ENCODE data around the gene CABP2. TPM values are rescaled to one million over a fixed set of nuclear protein-coding genes. Genes with fewer than 3 reads are reported as not detected.
"Not testable (repeated sequence)": the region's sequence is repeated elsewhere in the genome, so short reads cannot be mapped to it uniquely, and the experiment has no call there.

CABP2 gene
- total RNA-seq, 1 donor from 2014 or later: not detected

DNA sequence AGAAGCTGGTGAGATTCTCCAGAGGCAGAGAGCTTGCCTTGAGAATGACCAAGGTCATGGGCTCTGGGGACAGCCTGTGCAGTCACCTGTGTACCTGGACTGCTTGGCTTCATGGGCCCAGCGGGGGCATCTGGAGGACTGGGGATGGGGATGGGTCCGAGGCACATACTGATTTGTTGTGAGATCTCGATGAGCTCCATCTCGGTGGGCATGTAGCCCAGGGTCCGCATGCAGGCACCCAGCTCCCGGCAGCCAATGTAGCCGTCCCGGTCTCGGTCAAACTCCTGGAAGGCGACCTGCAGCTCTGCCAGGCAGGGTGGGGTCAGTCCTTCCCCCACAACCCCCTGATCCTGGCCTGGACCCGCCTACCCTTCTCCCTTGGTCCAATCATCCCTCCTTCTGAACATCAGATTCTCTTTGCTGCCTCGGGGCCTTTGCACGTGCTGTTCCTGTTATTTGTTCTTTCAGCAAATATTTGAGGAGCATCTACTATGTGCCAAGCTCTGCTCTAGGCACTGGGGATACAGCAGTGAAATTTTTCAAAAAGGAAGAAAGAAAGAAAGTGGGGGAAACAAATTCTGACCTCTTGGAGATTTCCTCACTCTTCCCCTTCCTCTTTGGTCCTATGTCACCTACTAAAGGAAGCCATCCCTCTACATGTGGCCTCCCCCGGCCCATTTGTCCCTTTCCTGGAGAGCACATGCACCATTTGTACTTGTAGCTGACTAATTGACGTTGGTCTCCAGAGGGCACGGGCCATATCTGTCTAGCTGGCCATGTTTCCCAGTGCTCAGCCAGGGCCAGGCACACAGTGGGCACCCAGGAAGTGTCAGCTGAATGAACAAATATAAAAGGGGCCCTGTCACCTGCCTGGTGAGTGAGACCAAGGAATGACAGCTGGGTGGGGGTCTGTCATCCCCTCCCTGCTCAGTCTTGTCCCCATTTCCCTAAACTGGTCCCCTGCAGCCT lies 2.1 kb downstream of the CABP2 start:
- Histone ChIP-seq H3K27me3 (ENCODE audit: low read depth) (no peaks in the 10 kb centered on the region), H3K4me3 (no peak overlapping the region), H3K9me3 (no peaks in the 10 kb centered on the region), H3K4me1 (no peaks in the 10 kb centered on the region), H3K36me3 (no peaks in the 10 kb centered on the region), H3K27ac (no peak overlapping the region)
- TF ChIP-seq, protein P1, sequence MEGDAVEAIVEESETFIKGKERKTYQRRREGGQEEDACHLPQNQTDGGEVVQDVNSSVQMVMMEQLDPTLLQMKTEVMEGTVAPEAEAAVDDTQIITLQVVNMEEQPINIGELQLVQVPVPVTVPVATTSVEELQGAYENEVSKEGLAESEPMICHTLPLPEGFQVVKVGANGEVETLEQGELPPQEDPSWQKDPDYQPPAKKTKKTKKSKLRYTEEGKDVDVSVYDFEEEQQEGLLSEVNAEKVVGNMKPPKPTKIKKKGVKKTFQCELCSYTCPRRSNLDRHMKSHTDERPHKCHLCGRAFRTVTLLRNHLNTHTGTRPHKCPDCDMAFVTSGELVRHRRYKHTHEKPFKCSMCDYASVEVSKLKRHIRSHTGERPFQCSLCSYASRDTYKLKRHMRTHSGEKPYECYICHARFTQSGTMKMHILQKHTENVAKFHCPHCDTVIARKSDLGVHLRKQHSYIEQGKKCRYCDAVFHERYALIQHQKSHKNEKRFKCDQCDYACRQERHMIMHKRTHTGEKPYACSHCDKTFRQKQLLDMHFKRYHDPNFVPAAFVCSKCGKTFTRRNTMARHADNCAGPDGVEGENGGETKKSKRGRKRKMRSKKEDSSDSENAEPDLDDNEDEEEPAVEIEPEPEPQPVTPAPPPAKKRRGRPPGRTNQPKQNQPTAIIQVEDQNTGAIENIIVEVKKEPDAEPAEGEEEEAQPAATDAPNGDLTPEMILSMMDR (IDR thresholded peaks at IDR 0.05): no peak
- ATAC-seq (no peak), DNase-seq (no peak)
- intact Hi-C loops (cut with DNase I): no loop called here

DNA sequence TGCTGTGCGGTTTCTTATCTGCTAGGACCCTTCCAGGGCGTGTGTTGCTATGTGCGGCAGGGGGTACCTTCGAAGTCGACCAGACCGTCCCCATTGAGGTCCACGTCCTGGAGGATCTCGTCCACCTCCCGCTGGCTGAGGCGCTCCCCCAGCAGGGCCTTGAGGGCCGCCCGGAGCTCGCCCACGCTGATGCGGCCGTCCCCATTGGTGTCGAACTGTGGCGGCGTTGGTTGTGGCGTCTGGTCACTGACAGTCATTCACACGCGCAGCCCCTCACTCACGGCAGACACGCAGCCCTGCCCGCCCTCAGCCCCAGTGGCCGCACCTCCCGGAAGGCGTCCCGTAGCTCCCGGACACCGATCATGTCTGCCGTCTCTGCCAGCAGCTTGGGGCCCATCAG lies 3.5 kb downstream of the CABP2 start:
- Histone ChIP-seq H3K27ac (no peak overlapping the region), H3K9me3 (no peaks in the 10 kb centered on the region), H3K4me3 (no peak overlapping the region), H3K4me1 (no peaks in the 10 kb centered on the region), H3K36me3 (no peaks in the 10 kb centered on the region), H3K27me3 (ENCODE audit: low read depth) (no peaks in the 10 kb centered on the region)
- no peak for ATAC-seq
- TF ChIP-seq, protein P1 (IDR thresholded peaks at IDR 0.05): no peak
- no peak for DNase-seq
- intact Hi-C loops (cut with DNase I): no loop called here

DNA sequence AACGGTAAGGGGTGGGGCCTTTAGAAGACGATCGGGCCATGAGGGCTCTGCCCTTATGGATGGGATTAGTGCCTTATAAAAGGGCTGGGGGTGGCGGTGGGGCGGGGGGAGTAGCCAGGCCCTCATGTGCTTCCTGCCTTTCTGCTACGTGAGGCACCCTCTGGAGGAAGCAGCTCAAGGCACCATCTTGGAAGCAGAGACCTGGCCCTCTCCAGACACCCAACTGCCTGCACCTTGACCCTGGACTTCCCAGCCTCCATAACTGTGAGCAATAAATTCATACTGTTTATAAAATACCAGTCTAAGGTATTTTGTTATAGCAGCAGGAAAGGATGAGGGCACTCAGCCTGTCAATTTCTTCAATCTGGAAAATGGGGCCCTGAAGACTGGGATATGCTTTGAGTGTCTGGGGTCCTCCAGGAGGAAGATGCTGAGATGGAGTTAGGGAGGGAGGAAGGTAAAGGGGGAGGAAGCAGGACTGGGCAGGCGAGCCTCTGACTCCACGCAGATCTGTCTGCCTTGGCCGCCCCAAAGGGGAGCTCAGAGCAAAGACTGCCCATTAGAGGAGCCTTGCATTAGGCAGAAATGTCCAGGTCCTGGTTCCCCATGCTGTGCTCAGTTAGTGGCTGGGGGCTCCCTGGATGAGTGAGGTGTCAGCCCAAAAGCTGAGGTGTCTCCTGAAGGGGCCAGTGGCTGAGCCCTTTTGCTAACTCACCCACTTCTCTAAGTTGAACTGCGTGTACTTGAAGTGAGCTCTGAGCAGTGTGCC lies 5.3 kb downstream of the CABP2 start:
- no peak overlapping the region for H3K4me3 ChIP-seq
- H3K27me3 ChIP-seq (ENCODE audit: low read depth): no peaks in the 10 kb centered on the region
- H3K36me3 ChIP-seq: no peaks in the 10 kb centered on the region
- TF ChIP-seq, protein P1 (IDR thresholded peaks at IDR 0.05): no peak
- H3K27ac ChIP-seq: no peak overlapping the region
- ATAC-seq (no peak), DNase-seq (no peak)
- no peaks in the 10 kb centered on the region for H3K4me1 ChIP-seq
- intact Hi-C loops (cut with DNase I): no loop called here
- no peaks in the 10 kb centered on the region for H3K9me3 ChIP-seq

DNA sequence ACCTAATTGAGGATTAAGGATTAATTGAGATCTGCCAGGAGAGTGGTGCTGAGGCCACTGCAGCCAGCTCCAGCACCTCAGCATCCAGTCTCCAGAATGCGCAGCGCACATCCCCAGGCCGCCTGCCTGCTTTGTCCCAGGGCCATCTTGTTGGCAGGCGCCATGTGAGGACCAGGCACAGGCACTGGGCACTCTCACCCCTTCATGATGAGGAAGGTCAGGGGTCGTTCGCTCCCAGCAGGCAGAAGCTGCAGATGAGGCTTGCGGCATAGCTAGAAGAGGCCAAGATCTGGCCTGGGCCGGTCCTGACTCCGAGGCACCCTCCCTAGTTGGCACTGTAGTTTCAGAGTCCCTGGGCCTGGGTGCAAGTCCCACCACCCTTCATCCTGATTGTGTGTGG lies 6.4 kb downstream of the CABP2 start:
- no peaks in the 10 kb centered on the region for H3K27me3 ChIP-seq (ENCODE audit: low read depth)
- H3K27ac ChIP-seq: no peak overlapping the region
- no peaks in the 10 kb centered on the region for H3K36me3 ChIP-seq
- intact Hi-C loops (cut with DNase I): no loop called here
- H3K4me1 ChIP-seq: no peaks in the 10 kb centered on the region
- no peak overlapping the region for H3K4me3 ChIP-seq
- no peaks in the 10 kb centered on the region for H3K9me3 ChIP-seq
- no peak for DNase-seq
- no peak for ATAC-seq
- TF ChIP-seq, protein P1 (IDR thresholded peaks at IDR 0.05): no peak

DNA sequence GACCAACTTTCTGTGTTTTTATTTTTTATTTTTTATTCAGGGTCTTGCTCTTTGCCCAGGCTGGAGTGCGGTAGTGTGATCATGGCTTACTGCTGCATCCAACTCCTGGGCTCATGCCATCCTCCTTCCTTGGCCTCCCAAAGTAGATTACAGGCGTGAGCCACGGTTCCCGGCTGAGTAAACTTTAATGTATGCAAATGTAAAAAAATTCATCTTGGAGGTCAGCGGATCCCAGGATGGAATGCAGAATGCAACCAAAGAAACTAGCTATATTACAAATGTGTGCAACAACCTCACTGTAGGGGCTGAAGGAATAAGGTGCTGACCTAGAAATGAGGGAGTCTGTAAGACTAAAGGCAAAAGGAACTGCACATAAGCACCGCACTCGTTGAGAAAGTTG lies 9.1 kb downstream of the CABP2 start:
- ATAC-seq (no peak), DNase-seq (no peak)
- H3K4me1 ChIP-seq: peaks cover under 1% of the 10 kb centered on the region
- H3K36me3 ChIP-seq: no peaks in the 10 kb centered on the region
- H3K9me3 ChIP-seq: no peaks in the 10 kb centered on the region
- H3K4me3 ChIP-seq: no peak overlapping the region
- TF ChIP-seq, protein P1 (IDR thresholded peaks at IDR 0.05): no peak
- intact Hi-C loops (cut with DNase I): no loop called here
- no peaks in the 10 kb centered on the region for H3K27me3 ChIP-seq (ENCODE audit: low read depth)
- no peak overlapping the region for H3K27ac ChIP-seq

DNA sequence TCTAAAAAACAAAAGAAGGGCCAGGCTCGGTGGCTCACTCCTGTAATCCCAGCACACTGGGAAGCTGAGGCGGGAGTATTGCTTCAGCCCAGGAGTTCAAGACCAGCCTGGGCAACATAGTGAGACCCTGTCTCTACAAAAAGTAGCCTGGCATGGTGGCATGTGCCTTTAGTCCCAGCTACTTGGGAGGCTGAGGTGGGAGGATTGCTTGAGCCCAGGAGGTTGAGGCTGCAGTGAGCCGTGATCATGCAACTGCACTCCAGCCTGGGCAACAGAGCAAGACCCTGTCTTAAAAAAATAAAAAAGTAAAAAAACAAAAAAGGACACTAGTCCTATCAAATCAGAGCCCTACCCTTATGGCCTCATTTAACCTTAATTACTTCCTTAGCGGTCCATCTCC lies 11.7 kb downstream of the CABP2 start:
- ATAC-seq; H3K9me3 ChIP-seq; DNase-seq; intact Hi-C loops (cut with DNase I); H3K27me3 ChIP-seq (ENCODE audit: low read depth); H3K27ac ChIP-seq; H3K36me3 ChIP-seq; H3K4me3 ChIP-seq: not testable (repeated sequence)
- peaks cover 16% of the 10 kb centered on the region for H3K4me1 ChIP-seq

Measured in lower lobe of right lung (tissue), 2 donors.